ENCODE data around the gene HELZ2.

HELZ2 gene

DNA sequence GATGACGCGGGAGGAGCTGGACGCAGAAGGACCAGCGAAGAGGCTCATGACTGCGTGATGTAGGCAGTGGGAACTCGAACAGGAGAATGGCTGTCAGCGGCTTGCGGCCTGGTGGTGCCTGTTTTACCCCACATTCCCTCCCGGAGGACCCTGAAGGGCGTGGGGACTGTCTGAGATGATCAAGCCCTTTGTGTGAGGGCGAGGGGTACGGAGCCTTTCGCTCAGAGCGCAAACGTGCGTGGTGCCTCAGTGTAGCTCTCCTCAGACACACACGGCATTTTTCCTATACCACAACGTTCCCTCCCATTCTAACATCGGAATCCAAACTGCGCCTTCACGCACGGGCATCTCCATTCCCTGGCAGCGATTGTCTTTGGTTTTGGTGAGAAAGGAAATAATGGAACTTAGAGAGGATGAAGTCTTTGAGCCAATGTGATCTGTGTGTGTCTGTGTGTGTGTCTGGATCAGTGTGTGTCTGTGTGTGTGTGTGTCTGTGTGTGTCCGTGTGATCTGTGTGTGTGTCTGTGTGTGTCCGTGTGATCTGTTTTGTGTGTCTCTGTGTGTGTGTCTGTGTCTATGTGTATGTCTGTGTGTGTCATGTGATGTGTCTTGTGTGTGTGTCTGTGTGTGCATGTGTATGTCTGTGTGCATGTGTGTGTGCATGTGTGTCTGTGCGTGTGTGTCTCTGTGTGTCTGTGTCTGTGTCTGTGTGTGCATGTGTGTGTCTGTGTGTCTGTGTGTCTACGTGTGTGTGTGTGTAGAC, 42.2 kb downstream of the HELZ2 start:
- Histone ChIP-seq H3K36me3 (ENCODE audit: control insufficient read depth, insufficient read depth, low read length) (no peaks in the 10 kb centered on the region), H3K27ac (ENCODE audit: low read depth, low read length) (no peak overlapping the region), H3K4me3 (ENCODE audit: low read length) (no peak overlapping the region), H3K9ac (ENCODE audit: low read length) (no peak overlapping the region), H3K27me3 (ENCODE audit: control insufficient read depth, insufficient read depth, low read length) (peaks cover 11% of the 10 kb centered on the region), H3K4me1 (ENCODE audit: control insufficient read depth, insufficient read depth, low read length) (no peaks in the 10 kb centered on the region)

DNA sequence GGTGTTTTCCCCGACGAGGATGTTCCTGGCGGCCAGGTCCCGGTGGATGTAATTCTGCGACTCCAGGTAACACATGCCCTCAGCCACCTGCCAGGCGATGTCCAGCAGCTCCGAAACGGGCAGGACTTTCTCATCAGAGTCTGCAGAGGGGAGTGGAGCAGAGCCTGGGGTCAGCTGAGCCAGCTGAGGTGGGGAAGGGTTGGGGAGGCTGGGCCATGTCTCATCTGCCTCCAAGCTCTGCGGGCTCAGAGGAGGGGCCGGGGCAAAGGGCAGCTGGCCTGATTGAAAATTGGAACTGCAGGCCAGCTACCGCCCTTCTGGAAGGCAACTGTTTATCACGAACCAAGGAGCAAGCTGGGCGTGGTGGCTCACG, 43.3 kb downstream of the HELZ2 start:
- no peak overlapping the region for H3K4me3 ChIP-seq (ENCODE audit: low read length)
- H3K27ac ChIP-seq (ENCODE audit: low read depth, low read length): no peak overlapping the region
- no peak overlapping the region for H3K9ac ChIP-seq (ENCODE audit: low read length)
- peaks cover 9% of the 10 kb centered on the region for H3K27me3 ChIP-seq (ENCODE audit: control insufficient read depth, insufficient read depth, low read length)
- H3K4me1 ChIP-seq (ENCODE audit: control insufficient read depth, insufficient read depth, low read length): no peaks in the 10 kb centered on the region
- no peaks in the 10 kb centered on the region for H3K36me3 ChIP-seq (ENCODE audit: control insufficient read depth, insufficient read depth, low read length)

- no peaks in the 10 kb centered on the region for H3K36me3 ChIP-seq (ENCODE audit: control insufficient read depth, insufficient read depth, low read length)
- H3K4me3 ChIP-seq (ENCODE audit: low read length): no peak overlapping the region
- no peaks in the 10 kb centered on the region for H3K4me1 ChIP-seq (ENCODE audit: control insufficient read depth, insufficient read depth, low read length)
- H3K9ac ChIP-seq (ENCODE audit: low read length): no peak overlapping the region
- peaks cover 9% of the 10 kb centered on the region for H3K27me3 ChIP-seq (ENCODE audit: control insufficient read depth, insufficient read depth, low read length)
- H3K27ac ChIP-seq (ENCODE audit: low read depth, low read length): no peak overlapping the region
Measured at GRCh38 chr20:63529861-63530787, 43.9 kb downstream of the HELZ2 start.

- Histone ChIP-seq H3K9ac (ENCODE audit: low read length) (no peak overlapping the region), H3K27ac (ENCODE audit: low read depth, low read length) (no peak overlapping the region), H3K27me3 (ENCODE audit: control insufficient read depth, insufficient read depth, low read length) (peaks cover 8% of the 10 kb centered on the region), H3K36me3 (ENCODE audit: control insufficient read depth, insufficient read depth, low read length) (no peaks in the 10 kb centered on the region), H3K4me3 (ENCODE audit: low read length) (no peak overlapping the region), H3K4me1 (ENCODE audit: control insufficient read depth, insufficient read depth, low read length) (no peaks in the 10 kb centered on the region)
Measured at GRCh38 chr20:63529180-63529860, 44.7 kb downstream of the HELZ2 start.

DNA sequence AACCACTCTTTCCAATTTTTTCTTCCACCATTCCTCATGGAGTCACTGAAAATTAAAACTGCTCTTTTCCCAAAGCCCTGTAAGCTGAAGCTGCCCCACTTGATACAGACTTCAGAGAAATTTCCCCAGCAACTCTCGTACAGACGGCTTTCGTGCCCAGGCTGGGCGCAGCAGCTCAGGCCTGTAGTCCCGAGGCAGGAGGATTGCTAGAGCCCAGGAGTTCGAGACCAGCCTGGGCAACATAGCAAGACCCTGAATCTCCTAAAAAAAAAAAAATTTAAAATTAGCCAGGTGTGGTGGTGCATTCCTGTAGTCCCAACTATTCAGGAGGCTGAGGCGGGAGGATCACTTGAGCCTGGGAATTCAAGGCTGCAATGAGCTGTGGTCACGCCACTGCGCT, 46.9 kb downstream of the HELZ2 start:
- peaks cover 3% of the 10 kb centered on the region for H3K4me1 ChIP-seq (ENCODE audit: control insufficient read depth, insufficient read depth, low read length)
- no peak overlapping the region for H3K27ac ChIP-seq (ENCODE audit: low read depth, low read length)
- H3K36me3 ChIP-seq (ENCODE audit: control insufficient read depth, insufficient read depth, low read length): peaks cover 7% of the 10 kb centered on the region
- no peak overlapping the region for H3K9ac ChIP-seq (ENCODE audit: low read length)
- peaks cover 5% of the 10 kb centered on the region for H3K27me3 ChIP-seq (ENCODE audit: control insufficient read depth, insufficient read depth, low read length)
- no peak overlapping the region for H3K4me3 ChIP-seq (ENCODE audit: low read length)

GRCh38 chr20:63525971-63526370, 48.1 kb downstream of the HELZ2 start:
- H3K27me3 ChIP-seq (ENCODE audit: control insufficient read depth, insufficient read depth, low read length): no peaks in the 10 kb centered on the region
- no peak overlapping the region for H3K9ac ChIP-seq (ENCODE audit: low read length)
- peaks cover 7% of the 10 kb centered on the region for H3K36me3 ChIP-seq (ENCODE audit: control insufficient read depth, insufficient read depth, low read length)
- H3K4me3 ChIP-seq (ENCODE audit: low read length): no peak overlapping the region
- peaks cover 8% of the 10 kb centered on the region for H3K4me1 ChIP-seq (ENCODE audit: control insufficient read depth, insufficient read depth, low read length)
- H3K27ac ChIP-seq (ENCODE audit: low read depth, low read length): no peak overlapping the region

DNA sequence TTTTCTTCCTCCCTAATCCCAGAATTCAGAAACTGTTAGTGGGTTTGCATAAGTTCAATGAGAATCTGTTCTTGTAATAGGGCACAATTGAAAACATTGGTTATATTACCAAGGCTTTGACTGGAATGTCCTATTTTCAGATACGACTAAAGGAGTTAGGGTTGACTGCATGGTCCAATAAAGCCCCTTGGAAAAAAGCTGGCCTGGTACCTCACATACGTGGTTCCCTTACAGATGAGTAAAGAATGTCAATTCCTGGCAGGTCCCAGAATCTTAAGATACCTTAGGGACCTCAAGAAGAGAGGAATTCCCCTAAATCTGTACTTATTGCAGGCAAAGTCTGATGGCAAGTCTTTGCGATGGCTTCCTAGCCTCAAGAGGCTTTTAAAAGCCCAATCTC, 48.9 kb downstream of the HELZ2 start:
- peaks cover 7% of the 10 kb centered on the region for H3K36me3 ChIP-seq (ENCODE audit: control insufficient read depth, insufficient read depth, low read length)
- H3K4me1 ChIP-seq (ENCODE audit: control insufficient read depth, insufficient read depth, low read length): peaks cover 8% of the 10 kb centered on the region
- H3K27ac ChIP-seq (ENCODE audit: low read depth, low read length): no peak overlapping the region
- no peak overlapping the region for H3K9ac ChIP-seq (ENCODE audit: low read length)
- H3K27me3 ChIP-seq (ENCODE audit: control insufficient read depth, insufficient read depth, low read length): no peaks in the 10 kb centered on the region
- no peak overlapping the region for H3K4me3 ChIP-seq (ENCODE audit: low read length)
